Measurements from ENCODE around the gene LRP1B.

- no peak for TF ChIP-seq CTCF (IDR thresholded peaks at IDR 0.05)
- no peak for TF ChIP-seq POLR2A (IDR thresholded peaks at IDR 0.05)
These were observed 406.4 kb downstream of the LRP1B start for GRCh38 chr2:141724426-141724825.

Data from thyroid gland (tissue), 4 donors.